Activated T-cell treated with anti-CD3 and anti-CD28 coated beads, Interleukin-2, amount 50 U/mL, for 24 hours (primary cell): Measurements from ENCODE around the gene BRCC3.

ENCODE experiments used
- DNase-seq: peaks from one replicate; pipeline ENCODE4 v3.0.0-alpha.2; 2020
- H3K27ac Mint-ChIP-seq: 2 replicates; pipeline ENCODE4 v1.8.0; 2020; ENCODE audit warnings: mild to moderate bottlenecking, mixed read lengths
- H3K27me3 Mint-ChIP-seq: 2 replicates; pipeline ENCODE4 v1.8.0; 2020; ENCODE audit warnings: mixed read lengths
- H3K36me3 Mint-ChIP-seq: 2 replicates; pipeline ENCODE4 v1.8.0; 2020; ENCODE audit warnings: low read depth, mixed read lengths
- H3K4me1 Mint-ChIP-seq: 2 replicates; pipeline ENCODE4 v1.8.0; 2020; ENCODE audit warnings: low read depth, mixed read lengths
- H3K4me3 Mint-ChIP-seq: 2 replicates; pipeline ENCODE4 v1.8.0; 2020; ENCODE audit warnings: mild to moderate bottlenecking, moderate library complexity, mixed read lengths
- H3K9me3 Mint-ChIP-seq: 2 replicates; pipeline ENCODE4 v1.8.0; 2020; ENCODE audit warnings: mixed read lengths

Gene BRCC3

GRCh38 chrX:155070975-155071693 is at the start of gene BRCC3, which contains the start of the genes CMC4 and MTCP1:
BRCC3 (plus strand) TSS chrX:155071508; CDS start chrX:155071528, 20 bp downstream.
CMC4 (minus strand) TSS chrX:155071136; CDS start chrX:155064023, 7,113 bp downstream.
MTCP1 (minus strand) TSS chrX:155071136; CDS start chrX:155066010, 5,126 bp downstream.
- Mint-ChIP-seq H3K27ac (peak within 1 kb of the TSS; percentile 92), H3K36me3 (peaks cover 47% of the 10 kb centered on the region), H3K9me3 (no peaks in the 10 kb centered on the region), H3K4me1 (peaks cover 46% of the 10 kb centered on the region), H3K27me3 (no peaks in the 10 kb centered on the region), H3K4me3 (peak within 1 kb of the TSS; percentile 90)
- peak; percentile 83 for DNase-seq

- no peak within 1 kb of the TSS for H3K27ac Mint-ChIP-seq
- H3K27me3 Mint-ChIP-seq = no peaks in the 10 kb centered on the region
- peaks cover 4% of the 10 kb centered on the region for H3K36me3 Mint-ChIP-seq
- H3K4me3 Mint-ChIP-seq = no peak within 1 kb of the TSS
- peaks cover 5% of the 10 kb centered on the region for H3K4me1 Mint-ChIP-seq
- H3K9me3 Mint-ChIP-seq = no peaks in the 10 kb centered on the region
- DNase-seq = no peak
These were observed 48.7 kb upstream of the BRCC3 start, which contains the start of gene F8 for GRCh38 chrX:155022585-155022984. F8 (minus strand) TSS chrX:155022723; CDS start chrX:155022552, 171 bp downstream.

- H3K4me1 Mint-ChIP-seq = peaks cover 14% of the 10 kb centered on the region
- no peaks in the 10 kb centered on the region for H3K27me3 Mint-ChIP-seq
- no peak overlapping the region for H3K27ac Mint-ChIP-seq
- DNase-seq = no peak
- H3K9me3 Mint-ChIP-seq = no peaks in the 10 kb centered on the region
- no peak overlapping the region for H3K4me3 Mint-ChIP-seq
- peaks cover 4% of the 10 kb centered on the region for H3K36me3 Mint-ChIP-seq
These were observed 47.1 kb upstream of the BRCC3 start for GRCh38 chrX:155023907-155024833.

DNA sequence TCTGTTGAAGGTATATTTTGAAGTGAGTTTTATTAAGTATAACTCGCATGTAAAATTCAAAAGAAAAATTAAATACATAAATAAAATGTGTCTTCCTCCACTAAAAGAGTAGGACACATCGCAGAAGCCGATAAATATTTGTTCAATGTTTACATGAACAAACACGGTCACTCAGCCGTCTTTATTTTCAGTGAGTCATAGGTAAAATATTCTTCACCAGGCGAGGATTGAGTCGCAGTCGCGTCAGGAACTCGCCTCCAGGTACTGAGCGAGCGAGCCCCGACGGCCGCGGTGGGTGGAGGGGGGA is 44.9 kb upstream of the BRCC3 start:
- Mint-ChIP-seq H3K27ac (peak overlapping the region; percentile 91), H3K9me3 (no peaks in the 10 kb centered on the region), H3K36me3 (peaks cover 4% of the 10 kb centered on the region), H3K4me1 (peaks cover 24% of the 10 kb centered on the region), H3K4me3 (peak overlapping the region; percentile 85), H3K27me3 (no peaks in the 10 kb centered on the region)
- DNase-seq = no peak

- H3K4me1 Mint-ChIP-seq = peaks cover 27% of the 10 kb centered on the region
- peak; percentile 91 for DNase-seq
- H3K4me3 Mint-ChIP-seq = peak within 1 kb of the TSS; percentile 85
- H3K27ac Mint-ChIP-seq = peak within 1 kb of the TSS; percentile 97
- no peaks in the 10 kb centered on the region for H3K27me3 Mint-ChIP-seq
- peaks cover 6% of the 10 kb centered on the region for H3K36me3 Mint-ChIP-seq
- H3K9me3 Mint-ChIP-seq = no peaks in the 10 kb centered on the region
These were observed 44.4 kb upstream of the BRCC3 start, which contains the start of gene FUNDC2 for GRCh38 chrX:155026727-155027508. FUNDC2 (plus strand) TSS chrX:155026844; CDS start chrX:155026939, 95 bp downstream.

DNA sequence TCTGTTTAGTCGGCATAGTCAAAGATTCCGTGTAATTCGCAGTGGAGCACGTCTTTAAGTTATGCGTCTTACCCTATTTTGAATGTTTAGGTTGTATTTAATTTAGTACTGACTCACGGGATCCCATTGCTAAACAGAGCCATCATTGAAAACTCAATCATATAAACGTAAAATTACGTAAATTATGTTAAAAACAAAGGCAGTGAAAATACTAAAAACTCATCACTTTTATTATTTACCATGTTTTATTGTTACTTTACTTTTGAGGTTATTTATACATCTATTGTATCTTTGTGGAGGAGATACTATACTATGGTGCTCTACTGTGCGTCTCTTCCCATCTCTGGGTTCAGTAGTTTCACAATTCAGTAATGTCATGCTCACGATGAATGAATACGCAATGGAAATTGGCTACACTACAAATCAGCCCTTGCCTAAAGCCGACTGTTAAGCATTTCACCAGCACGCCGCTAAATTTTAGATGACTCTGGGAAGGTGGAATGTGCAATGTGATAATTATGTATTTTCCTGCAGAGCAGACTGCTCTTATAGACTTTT is 43.7 kb upstream of the BRCC3 start:
- no peaks in the 10 kb centered on the region for H3K27me3 Mint-ChIP-seq
- peaks cover 27% of the 10 kb centered on the region for H3K4me1 Mint-ChIP-seq
- H3K36me3 Mint-ChIP-seq = peaks cover 6% of the 10 kb centered on the region
- peak overlapping the region; percentile 85 for H3K4me3 Mint-ChIP-seq
- no peaks in the 10 kb centered on the region for H3K9me3 Mint-ChIP-seq
- H3K27ac Mint-ChIP-seq = peak overlapping the region; percentile 97
- no peak for DNase-seq

DNA sequence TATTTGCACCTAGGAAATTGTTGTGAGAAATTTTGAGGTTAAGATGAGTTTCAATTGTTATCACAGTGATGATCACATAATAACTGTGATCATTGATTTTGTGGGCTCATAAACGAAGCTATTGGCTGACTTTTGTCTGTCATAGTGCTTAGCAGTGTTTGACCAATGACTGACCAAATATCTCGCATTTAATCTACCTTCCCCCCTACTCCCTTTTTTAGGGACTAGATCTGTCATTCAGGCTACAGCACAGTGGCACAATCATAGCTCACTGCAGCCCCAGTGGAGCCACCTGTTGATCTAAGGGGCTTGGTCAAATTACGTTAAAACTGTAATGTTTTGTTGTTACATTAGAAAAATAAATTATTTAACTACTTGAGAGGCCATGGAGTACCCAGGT is 43.2 kb upstream of the BRCC3 start:
- H3K27ac Mint-ChIP-seq = peak overlapping the region; percentile 97
- H3K4me1 Mint-ChIP-seq = peaks cover 27% of the 10 kb centered on the region
- peak overlapping the region; percentile 85 for H3K4me3 Mint-ChIP-seq
- peaks cover 6% of the 10 kb centered on the region for H3K36me3 Mint-ChIP-seq
- H3K9me3 Mint-ChIP-seq = no peaks in the 10 kb centered on the region
- no peak for DNase-seq
- no peaks in the 10 kb centered on the region for H3K27me3 Mint-ChIP-seq

GRCh38 chrX:155028877-155029291 is 42.4 kb upstream of the BRCC3 start:
- Mint-ChIP-seq H3K9me3 (no peaks in the 10 kb centered on the region), H3K4me1 (peaks cover 27% of the 10 kb centered on the region), H3K36me3 (peaks cover 13% of the 10 kb centered on the region), H3K27ac (peak overlapping the region; percentile 97), H3K27me3 (no peaks in the 10 kb centered on the region), H3K4me3 (peak overlapping the region; percentile 85)
- DNase-seq = no peak

GRCh38 chrX:155031657-155032056 is 39.7 kb upstream of the BRCC3 start:
- Mint-ChIP-seq H3K4me3 (no peak overlapping the region), H3K4me1 (peaks cover 26% of the 10 kb centered on the region), H3K9me3 (peaks cover 6% of the 10 kb centered on the region), H3K27ac (no peak overlapping the region), H3K36me3 (peaks cover 38% of the 10 kb centered on the region), H3K27me3 (no peaks in the 10 kb centered on the region)
- DNase-seq = no peak

GRCh38 chrX:155035688-155036087 is 35.6 kb upstream of the BRCC3 start:
- Mint-ChIP-seq H3K36me3 (peaks cover 57% of the 10 kb centered on the region), H3K9me3 (peaks cover 6% of the 10 kb centered on the region), H3K27ac (no peak overlapping the region), H3K27me3 (no peaks in the 10 kb centered on the region), H3K4me3 (no peak overlapping the region), H3K4me1 (peaks cover 29% of the 10 kb centered on the region)
- DNase-seq = no peak

DNA sequence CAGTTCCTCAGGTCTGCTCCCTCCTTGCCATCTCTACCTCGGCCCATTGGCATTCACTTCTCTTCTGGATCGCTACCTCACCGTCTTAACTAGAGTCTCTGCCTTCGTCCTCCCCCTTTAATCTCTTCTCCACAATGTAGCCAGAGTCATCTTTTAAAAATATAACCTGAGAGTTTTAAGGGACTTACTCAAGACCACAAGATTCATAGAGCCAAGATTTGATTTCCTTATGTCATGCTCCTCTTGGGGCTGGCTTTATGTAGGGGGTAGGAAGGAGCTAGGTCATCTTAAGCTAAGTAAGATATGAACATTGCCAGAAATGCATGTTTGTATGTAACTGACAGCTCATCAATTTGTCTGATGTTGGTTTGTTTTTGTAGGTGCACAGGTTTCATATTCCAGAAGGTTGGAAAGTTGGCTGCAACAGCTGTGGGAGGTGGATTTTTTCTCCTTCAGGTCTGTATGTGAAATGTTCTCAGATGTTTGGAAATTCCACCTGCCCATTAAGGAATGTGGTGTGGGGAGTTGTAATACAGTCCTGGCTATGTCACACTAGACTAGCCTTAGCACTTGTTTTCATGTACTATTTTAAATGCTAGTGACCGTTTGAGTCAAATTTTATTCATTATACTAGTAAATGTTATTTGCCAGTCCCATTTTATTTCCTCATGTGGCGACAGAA is 25.0 kb upstream of the BRCC3 start:
- Mint-ChIP-seq H3K9me3 (no peaks in the 10 kb centered on the region), H3K27ac (no peak overlapping the region), H3K4me1 (peaks cover 24% of the 10 kb centered on the region), H3K4me3 (no peak overlapping the region), H3K27me3 (peaks cover 18% of the 10 kb centered on the region), H3K36me3 (peaks cover 25% of the 10 kb centered on the region)
- no peak for DNase-seq

GRCh38 chrX:155046811-155047528 is 24.3 kb upstream of the BRCC3 start:
- H3K27me3 Mint-ChIP-seq = peaks cover 18% of the 10 kb centered on the region
- no peak for DNase-seq
- peaks cover 24% of the 10 kb centered on the region for H3K4me1 Mint-ChIP-seq
- no peak overlapping the region for H3K27ac Mint-ChIP-seq
- no peaks in the 10 kb centered on the region for H3K9me3 Mint-ChIP-seq
- H3K36me3 Mint-ChIP-seq = peaks cover 30% of the 10 kb centered on the region
- no peak overlapping the region for H3K4me3 Mint-ChIP-seq
